H9 (cell line): ENCODE data around the gene ANAPC16. TPM values are rescaled to one million over a fixed set of nuclear protein-coding genes. Genes with fewer than 3 reads are reported as not detected.
A peak's percentile ranks its signal among the peaks of the same experiment; 100 is the strongest.

Source experiments
- DNase-seq: peaks from one replicate; pipeline ENCODE4 v3.0.0-alpha.2; 2017
- H2AFZ ChIP-seq: one replicate; pipeline ENCODE4 v1.6.1; 2013; ENCODE audit warnings: mild to moderate bottlenecking, low read length, control low read depth, moderate library complexity
- H2AK5ac ChIP-seq: 2 replicates; pipeline ENCODE4 v1.6.1; 2013; ENCODE audit warnings: low read length, control low read depth, mixed read lengths; ENCODE audit not compliant: insufficient read length
- H2BK120ac ChIP-seq: one replicate; pipeline ENCODE4 v1.6.1; 2013; ENCODE audit warnings: low read depth, mild to moderate bottlenecking, low read length, control low read depth, inconsistent platforms; ENCODE audit not compliant: poor library complexity, severe bottlenecking
- H2BK12ac ChIP-seq: 2 replicates; pipeline ENCODE4 v1.6.1; 2013; ENCODE audit warnings: low read length, control low read depth, mixed read lengths, low read depth; ENCODE audit not compliant: insufficient read length
- H2BK15ac ChIP-seq: 2 replicates; pipeline ENCODE4 v1.6.1; 2013; ENCODE audit warnings: low read depth, low read length, control low read depth
- H2BK20ac ChIP-seq: one replicate; pipeline ENCODE4 v1.6.1; 2013; ENCODE audit warnings: low read depth, mild to moderate bottlenecking, low read length, control low read depth, inconsistent platforms; ENCODE audit not compliant: poor library complexity, severe bottlenecking
- H2BK5ac ChIP-seq: 2 replicates; pipeline ENCODE4 v1.6.1; 2013; ENCODE audit warnings: low read length, control low read depth, mixed read lengths; ENCODE audit not compliant: insufficient read length
- H3K14ac ChIP-seq: 2 replicates; pipeline ENCODE4 v1.6.1; 2013; ENCODE audit warnings: low read length, control low read depth; ENCODE audit not compliant: insufficient read depth
- H3K18ac ChIP-seq: 2 replicates; pipeline ENCODE4 v1.6.1; 2013; ENCODE audit warnings: low read depth, mild to moderate bottlenecking, mixed read lengths, low read length, control low read depth; ENCODE audit not compliant: insufficient read length
- H3K23ac ChIP-seq: 2 replicates; pipeline ENCODE4 v1.6.1; 2013; ENCODE audit warnings: low read length, control low read depth, mixed read lengths, low read depth; ENCODE audit not compliant: insufficient read length
- H3K23me2 ChIP-seq: 2 replicates; pipeline ENCODE4 v1.6.1; 2013; ENCODE audit warnings: low read depth, mild to moderate bottlenecking, mixed read lengths, low read length, control low read depth; ENCODE audit not compliant: insufficient read length, poor library complexity, severe bottlenecking
- H3K27ac ChIP-seq: 2 replicates; pipeline ENCODE4 v1.5.1; 2013; ENCODE audit warnings: low read length, control low read depth, mixed read lengths, low read depth; ENCODE audit not compliant: insufficient read length
- H3K27me3 ChIP-seq: 2 replicates; pipeline ENCODE4 v1.6.1; 2013; ENCODE audit warnings: low read length, control low read depth, inconsistent platforms; ENCODE audit not compliant: insufficient read depth
- H3K4ac ChIP-seq: 2 replicates; pipeline ENCODE4 v1.6.1; 2013; ENCODE audit warnings: low read depth, mild to moderate bottlenecking, control low read depth, inconsistent platforms, low read length, moderate library complexity
- H3K4me1 ChIP-seq: 2 replicates; pipeline ENCODE4 v1.6.1; 2013; ENCODE audit warnings: low read length, control low read depth, inconsistent platforms; ENCODE audit not compliant: insufficient read depth
- H3K4me2 ChIP-seq: 2 replicates; pipeline ENCODE4 v1.6.1; 2013; ENCODE audit warnings: low read length, control low read depth, mixed read lengths; ENCODE audit not compliant: insufficient read length, insufficient read depth
- H3K56ac ChIP-seq: 2 replicates; pipeline ENCODE4 v1.6.1; 2013; ENCODE audit warnings: low read depth, mild to moderate bottlenecking, mixed read lengths, low read length, control low read depth; ENCODE audit not compliant: insufficient read length
- H3K79me1 ChIP-seq: 2 replicates; pipeline ENCODE4 v1.6.1; 2013; ENCODE audit warnings: low read depth, mild to moderate bottlenecking, moderate library complexity, low read length, control low read depth, inconsistent platforms; ENCODE audit not compliant: insufficient read depth, poor library complexity, severe bottlenecking
- H3K79me2 ChIP-seq: 2 replicates; pipeline ENCODE4 v1.6.1; 2013; ENCODE audit warnings: low read length, control low read depth, inconsistent platforms; ENCODE audit not compliant: insufficient read depth
- H3K9ac ChIP-seq: 2 replicates; pipeline ENCODE4 v1.6.1; 2013; ENCODE audit warnings: low read length, control low read depth, mixed read lengths; ENCODE audit not compliant: insufficient read length; ENCODE audit errors: extremely low read depth
- H3K9me3 ChIP-seq: one replicate; pipeline ENCODE4 v1.6.1; 2013; ENCODE audit warnings: low read depth, low read length, inconsistent platforms; ENCODE audit not compliant: control insufficient read depth
- H3T11ph ChIP-seq: one replicate; pipeline ENCODE4 v1.6.1; 2013; ENCODE audit warnings: mild to moderate bottlenecking, low read length, control low read depth, inconsistent platforms
- H4K20me1 ChIP-seq: one replicate; pipeline ENCODE4 v1.6.1; 2013; ENCODE audit not compliant: control insufficient read depth, insufficient read length, insufficient read depth
- H4K5ac ChIP-seq: 2 replicates; pipeline ENCODE4 v1.6.1; 2013; ENCODE audit warnings: low read depth, mild to moderate bottlenecking, mixed read lengths, low read length, control low read depth; ENCODE audit not compliant: insufficient read length
- H4K8ac ChIP-seq: replicated peaks from 2 replicates; pipeline ENCODE4 v1.6.1; 2013; ENCODE audit warnings: low read length, control low read depth, mixed read lengths, low read depth; ENCODE audit not compliant: insufficient read length
- H4K91ac ChIP-seq: 2 replicates; pipeline ENCODE4 v1.6.1; 2013; ENCODE audit warnings: low read depth, mild to moderate bottlenecking, moderate library complexity, mixed read lengths, low read length, control low read depth; ENCODE audit not compliant: insufficient read length
- H3K27ac Mint-ChIP-seq, 3 experiments: 2 replicates in 2 of 3; 3 replicates in 1 of 3; pipeline ENCODE4 v1.8.0; 2020 to 2021; ENCODE audit warnings: mixed read lengths in 3 of 3, mild to moderate bottlenecking in 1 of 3, moderate library complexity in 1 of 3
- H3K27me3 Mint-ChIP-seq: 2 replicates; pipeline ENCODE4 v1.8.0; 2021; ENCODE audit warnings: low read depth, mild to moderate bottlenecking, moderate library complexity, mixed read lengths
- H3K36me3 Mint-ChIP-seq, 3 experiments: 2 replicates in 2 of 3; 3 replicates in 1 of 3; pipeline ENCODE4 v1.8.0; 2020 to 2021; ENCODE audit warnings: low read depth in 3 of 3, mixed read lengths in 3 of 3; ENCODE audit not compliant: insufficient read depth in 1 of 3
- H3K4me1 Mint-ChIP-seq, 2 experiments: 2 replicates each; pipeline ENCODE4 v1.8.0; 2020; ENCODE audit warnings: mixed read lengths in 2 of 2
- H3K4me3 Mint-ChIP-seq, 2 experiments: 2 replicates in 1 of 2; 3 replicates in 1 of 2; pipeline ENCODE4 v1.8.0; 2020 to 2021; ENCODE audit warnings: mild to moderate bottlenecking in 2 of 2, mixed read lengths in 2 of 2, moderate library complexity in 1 of 2
- H3K9me3 Mint-ChIP-seq, 2 experiments: 2 replicates in 1 of 2; 3 replicates in 1 of 2; pipeline ENCODE4 v1.8.0; 2020; ENCODE audit warnings: mild to moderate bottlenecking in 2 of 2, mixed read lengths in 2 of 2, moderate library complexity in 1 of 2
- WGBS: extraction: QIAGEN DNeasy Blood & Tissue Kit; methylation state at CpG from one replicate; pipeline ENCODE4 v1.1.7; 2013; ENCODE audit warnings: missing lambda C conversion rate, low lambda C conversion rate, mixed read lengths; ENCODE audit not compliant: insufficient read length; ENCODE audit errors: extremely low coverage; 5-methylcytosine and 5-hydroxymethylcytosine counted together
- total RNA-seq: library from RNA; stranded (reverse); gene quantifications from 2 replicates; pipeline ENCODE4 v1.2.1, GENCODE V29; 2021
- TF ChIP-seq, protein P1 (sequence below): fragments of 200-600 bp; sonication (generic); conservative IDR thresholded peaks from 3 replicates; pipeline ENCODE4 v1.8.0; 2021; ENCODE audit warnings: antibody characterized with exemption, mild to moderate bottlenecking

ANAPC16 gene
- total RNA-seq, 1 experiment from 2014 or later = 66.6 TPM

- Histone ChIP-seq H3K27ac (no peak overlapping the region), H3K23ac (no peak overlapping the region), H2BK12ac (no peak overlapping the region), H2BK5ac (no peak overlapping the region), H3K79me2 (no peaks in the 10 kb centered on the region), H3K27me3 (no peaks in the 10 kb centered on the region), H4K20me1 (no peaks in the 10 kb centered on the region), H3K79me1 (no peaks in the 10 kb centered on the region), H3K9me3 (no peaks in the 10 kb centered on the region), H3K4ac (no peak overlapping the region), H2BK20ac (no peak overlapping the region), H3K18ac (no peak overlapping the region), H3K14ac (no peak overlapping the region), H3K23me2 (peaks cover 4% of the 10 kb centered on the region), H3K56ac (no peak overlapping the region), H4K8ac (no peak overlapping the region), H2BK120ac (no peak overlapping the region), H2AFZ (no peak overlapping the region), H3K4me2 (peak overlapping the region; percentile 40), H4K5ac (no peak overlapping the region), H2AK5ac (no peak overlapping the region), H3K4me1 (peaks cover 20% of the 10 kb centered on the region), H3K9ac (peak overlapping the region; percentile 8), H4K91ac (no peak overlapping the region), H2BK15ac (no peak overlapping the region), H3T11ph (no peak overlapping the region)
- TF ChIP-seq, protein P1, sequence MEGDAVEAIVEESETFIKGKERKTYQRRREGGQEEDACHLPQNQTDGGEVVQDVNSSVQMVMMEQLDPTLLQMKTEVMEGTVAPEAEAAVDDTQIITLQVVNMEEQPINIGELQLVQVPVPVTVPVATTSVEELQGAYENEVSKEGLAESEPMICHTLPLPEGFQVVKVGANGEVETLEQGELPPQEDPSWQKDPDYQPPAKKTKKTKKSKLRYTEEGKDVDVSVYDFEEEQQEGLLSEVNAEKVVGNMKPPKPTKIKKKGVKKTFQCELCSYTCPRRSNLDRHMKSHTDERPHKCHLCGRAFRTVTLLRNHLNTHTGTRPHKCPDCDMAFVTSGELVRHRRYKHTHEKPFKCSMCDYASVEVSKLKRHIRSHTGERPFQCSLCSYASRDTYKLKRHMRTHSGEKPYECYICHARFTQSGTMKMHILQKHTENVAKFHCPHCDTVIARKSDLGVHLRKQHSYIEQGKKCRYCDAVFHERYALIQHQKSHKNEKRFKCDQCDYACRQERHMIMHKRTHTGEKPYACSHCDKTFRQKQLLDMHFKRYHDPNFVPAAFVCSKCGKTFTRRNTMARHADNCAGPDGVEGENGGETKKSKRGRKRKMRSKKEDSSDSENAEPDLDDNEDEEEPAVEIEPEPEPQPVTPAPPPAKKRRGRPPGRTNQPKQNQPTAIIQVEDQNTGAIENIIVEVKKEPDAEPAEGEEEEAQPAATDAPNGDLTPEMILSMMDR = peak; percentile 28; the same call in 1 of the 3 replicates
- Mint-ChIP-seq H3K36me3 (no peaks in the 10 kb centered on the region), H3K4me3 (peak overlapping the region; percentile 65 to 81), H3K27me3 (no peaks in the 10 kb centered on the region; the same call in 1 of the 2 replicates), H3K9me3 (no peaks in the 10 kb centered on the region; a peak in 1 of 5 replicates), H3K27ac (peak overlapping the region; percentile 97 to 99 (median 99)), H3K4me1 (peaks cover 55 to 68% of the 10 kb centered on the region in 2 experiments)
- no CpG with 5 or more reads among the region's 30 CpGs for WGBS
- DNase-seq = no peak
Observed at GRCh38 chr10:72260976-72261783, 45.4 kb downstream of the ANAPC16 start.
